Peyer's patch (tissue), 4 donors: ENCODE results near the gene METTL26.

Experiments used
- CTCF ChIP-seq, 6 experiments: fragments of 450-650 bp in 4 of 6; fragments of 200-600 bp in 2 of 6; sonication (generic) in 1 of 6; IDR thresholded peaks; one replicate each; pipeline ENCODE4 v1.5.1; 2017 to 2019; ENCODE audit warnings: antibody characterized with exemption in 6 of 6, mild to moderate bottlenecking in 3 of 6, moderate library complexity in 1 of 6
- POLR2A ChIP-seq, 2 donors: fragments of 450-650 bp; IDR thresholded peaks; one replicate each; pipeline ENCODE4 v1.5.1; 2017; ENCODE audit warnings: antibody characterized with exemption in 2 of 2, mild to moderate bottlenecking in 2 of 2, moderate library complexity in 2 of 2

DNA sequence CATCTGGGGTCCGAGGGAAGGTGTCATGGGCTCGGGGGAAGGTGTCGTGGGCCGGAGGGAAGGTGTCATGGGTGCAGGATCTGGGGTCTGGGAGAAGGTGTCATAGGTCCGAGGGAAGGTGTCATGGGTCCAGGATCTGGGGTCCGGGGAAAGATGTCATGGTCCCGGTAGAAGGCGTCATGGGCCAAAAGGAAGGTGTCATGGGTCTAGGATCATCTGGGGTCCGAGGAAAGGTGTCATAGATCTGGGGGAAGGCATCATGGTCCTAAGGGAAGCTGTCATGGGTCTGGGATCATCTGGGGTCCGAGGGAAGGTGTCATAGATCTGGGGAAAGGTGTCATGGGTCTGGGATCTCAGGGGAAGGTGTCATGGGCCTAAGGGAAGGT is 45.3 kb downstream of the METTL26 start:
- no peak for TF ChIP-seq CTCF (IDR thresholded peaks at IDR 0.05)
- TF ChIP-seq POLR2A (IDR thresholded peaks at IDR 0.05): no peak
